Neuronal stem cell (in vitro differentiated cells): ENCODE results near the gene CIAO1.

Experiments used
- DNase-seq: peaks from one replicate; pipeline ENCODE4 v3.0.0-alpha.2; 2013; ENCODE audit warnings: low spot score
- H2AFZ ChIP-seq: one replicate; pipeline ENCODE4 v1.6.1; 2013; ENCODE audit warnings: mild to moderate bottlenecking, low read length, inconsistent platforms
- H2AK5ac ChIP-seq: 2 replicates; pipeline ENCODE4 v1.6.1; 2013; ENCODE audit warnings: low read depth, mild to moderate bottlenecking, inconsistent platforms, low read length, moderate library complexity, mixed read lengths
- H2BK120ac ChIP-seq: 2 replicates; pipeline ENCODE4 v1.6.1; 2013; ENCODE audit warnings: low read depth, mild to moderate bottlenecking, inconsistent platforms, low read length, moderate library complexity, mixed read lengths
- H2BK12ac ChIP-seq: one replicate; pipeline ENCODE4 v1.6.1; 2013; ENCODE audit warnings: low read length, inconsistent platforms
- H2BK15ac ChIP-seq: 2 replicates; pipeline ENCODE4 v1.6.1; 2013; ENCODE audit warnings: mild to moderate bottlenecking, low read length, inconsistent platforms, mixed read lengths
- H2BK5ac ChIP-seq: one replicate; pipeline ENCODE4 v1.6.1; 2013; ENCODE audit warnings: inconsistent platforms, mild to moderate bottlenecking, low read length, moderate library complexity
- H3K14ac ChIP-seq: one replicate; pipeline ENCODE4 v1.6.1; 2013; ENCODE audit warnings: low read length, inconsistent platforms
- H3K18ac ChIP-seq: 2 replicates; pipeline ENCODE4 v1.6.1; 2013; ENCODE audit warnings: low read length, inconsistent platforms
- H3K23ac ChIP-seq: 2 replicates; pipeline ENCODE4 v1.6.1; 2013; ENCODE audit warnings: low read depth, mild to moderate bottlenecking, mixed read lengths, low read length, inconsistent platforms; ENCODE audit not compliant: poor library complexity
- H3K27ac ChIP-seq: replicated peaks from 3 replicates; pipeline ENCODE4 v1.5.1; 2013; ENCODE audit warnings: low read length, inconsistent platforms
- H3K27me3 ChIP-seq, 3 experiments: 2 replicates each; pipeline ENCODE4 v1.6.1; 2013; ENCODE audit warnings: low read length in 3 of 3, mild to moderate bottlenecking in 2 of 3, inconsistent platforms in 1 of 3, low read depth in 1 of 3, mixed read lengths in 1 of 3, moderate library complexity in 1 of 3; ENCODE audit not compliant: control insufficient read depth in 3 of 3, insufficient read depth in 3 of 3
- H3K36me3 ChIP-seq, 2 donors: replicated peaks in 1 of 2; 2 replicates each; pipeline ENCODE4 v1.6.1; 2013; ENCODE audit warnings: low read length in 2 of 2; ENCODE audit not compliant: control insufficient read depth in 2 of 2, insufficient read depth in 2 of 2
- H3K4ac ChIP-seq: 2 replicates; pipeline ENCODE4 v1.6.1; 2013; ENCODE audit warnings: inconsistent platforms, mild to moderate bottlenecking, low read length, moderate library complexity
- H3K4me1 ChIP-seq, 2 donors: 1 replicate in 1 of 2; 2 replicates in 1 of 2; pipeline ENCODE4 v1.6.1; 2013; ENCODE audit warnings: low read length in 2 of 2, low read depth in 1 of 2; ENCODE audit not compliant: control insufficient read depth in 2 of 2, insufficient read depth in 1 of 2
- H3K4me2 ChIP-seq: one replicate; pipeline ENCODE4 v1.6.1; 2013; ENCODE audit warnings: mild to moderate bottlenecking, low read length, inconsistent platforms; ENCODE audit not compliant: insufficient read depth, poor library complexity, severe bottlenecking
- H3K4me3 ChIP-seq, 2 donors: 2 replicates each; pipeline ENCODE4 v1.5.1; 2013; ENCODE audit warnings: low read length in 2 of 2, mild to moderate bottlenecking in 2 of 2, inconsistent platforms in 1 of 2, moderate library complexity in 1 of 2
- H3K79me1 ChIP-seq: one replicate; pipeline ENCODE4 v1.6.1; 2013; ENCODE audit warnings: low read depth, mild to moderate bottlenecking, inconsistent platforms, low read length, moderate library complexity
- H3K9ac ChIP-seq: one replicate; pipeline ENCODE4 v1.6.1; 2013; ENCODE audit warnings: mild to moderate bottlenecking, low read depth, low read length, inconsistent platforms; ENCODE audit not compliant: poor library complexity
- H3K9me3 ChIP-seq, 2 donors: replicated peaks in 1 of 2; 2 replicates each; pipeline versions ENCODE3 to v1.6.1; 2013; ENCODE audit warnings: low read length in 2 of 2, mild to moderate bottlenecking in 2 of 2, inconsistent platforms in 1 of 2, low read depth in 1 of 2, mixed read lengths in 1 of 2, moderate library complexity in 1 of 2; ENCODE audit not compliant: control insufficient read depth in 2 of 2, insufficient read depth in 1 of 2
- H4K8ac ChIP-seq: one replicate; pipeline ENCODE4 v1.6.1; 2013; ENCODE audit warnings: low read depth, mild to moderate bottlenecking, inconsistent platforms, low read length, moderate library complexity
- H4K91ac ChIP-seq: one replicate; pipeline ENCODE4 v1.6.1; 2013; ENCODE audit warnings: low read length, low read depth, mild to moderate bottlenecking, inconsistent platforms; ENCODE audit not compliant: poor library complexity
- WGBS, 2 donors: extraction: QIAGEN DNeasy Blood & Tissue Kit; methylation state at CpG; one replicate each; pipeline ENCODE4 v1.1.7; 2013; ENCODE audit warnings: missing lambda C conversion rate in 2 of 2, mixed read lengths in 1 of 2; ENCODE audit not compliant: insufficient read length in 2 of 2, insufficient replicate concordance in 1 of 2; ENCODE audit errors: extremely low coverage in 2 of 2; 5-methylcytosine and 5-hydroxymethylcytosine counted together

The CIAO1 gene

DNA sequence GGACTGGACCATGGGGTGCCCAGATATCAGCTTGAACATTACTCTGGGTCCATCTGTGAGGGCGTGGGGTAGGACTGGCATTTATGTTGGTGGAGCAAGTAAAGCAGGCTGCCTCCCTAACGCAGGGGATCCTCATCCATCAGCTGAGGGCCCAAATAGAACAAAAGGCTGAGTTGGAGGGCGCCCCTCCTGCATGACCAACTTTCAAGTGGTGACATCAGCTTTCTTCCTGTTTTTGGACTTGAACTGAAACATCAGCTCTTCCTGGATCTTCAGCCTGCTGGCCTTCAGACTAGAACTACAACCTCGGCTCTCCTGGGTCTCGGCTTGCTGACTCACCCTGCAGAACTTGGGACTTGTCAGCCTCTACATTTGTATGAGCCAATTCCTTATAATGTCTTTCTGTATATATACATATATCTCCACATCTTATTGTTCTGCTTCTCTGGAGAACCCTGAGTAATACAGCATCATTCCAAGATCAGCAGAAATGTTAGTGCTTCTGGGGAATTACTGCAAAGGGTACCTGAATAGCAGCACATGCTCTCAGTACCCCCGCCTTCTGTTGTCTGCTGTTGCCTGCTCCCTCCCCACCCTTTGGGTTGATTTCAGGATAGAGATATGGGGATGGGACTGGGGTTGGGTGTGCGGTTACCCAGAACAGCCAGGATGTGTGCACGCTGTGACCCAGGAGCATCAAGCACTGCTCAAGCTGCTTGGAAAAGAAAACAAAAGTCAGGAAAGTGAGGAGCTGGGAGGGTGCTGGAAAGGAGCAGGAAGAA, 20.2 kb upstream of the CIAO1 start:
- no peak overlapping the region for H3K4ac ChIP-seq
- no peak overlapping the region for H3K18ac ChIP-seq
- no peak for DNase-seq
- no peak overlapping the region for H3K9ac ChIP-seq
- H3K4me2 ChIP-seq = no peak overlapping the region
- H3K36me3 ChIP-seq = peaks cover 5 to 9% of the 10 kb centered on the region in 2 donors
- no peak overlapping the region for H2AK5ac ChIP-seq
- WGBS, 2 donors = no CpG with 5 or more reads among the region's 8 CpGs
- H2BK120ac ChIP-seq = no peak overlapping the region
- no peak overlapping the region for H2BK12ac ChIP-seq
- H3K27ac ChIP-seq = no peak overlapping the region
- H3K4me1 ChIP-seq = peaks cover 0 to 3% of the 10 kb centered on the region in 2 donors
- H3K23ac ChIP-seq = no peak overlapping the region
- H3K27me3 ChIP-seq = no peaks in the 10 kb centered on the region
- H4K8ac ChIP-seq = no peak overlapping the region
- no peak overlapping the region for H2BK15ac ChIP-seq
- H2BK5ac ChIP-seq = no peak overlapping the region
- peaks cover 2 to 3% of the 10 kb centered on the region in 2 donors for H3K9me3 ChIP-seq
- H3K4me3 ChIP-seq = no peak overlapping the region
- no peak overlapping the region for H3K14ac ChIP-seq
- no peak overlapping the region for H4K91ac ChIP-seq
- no peaks in the 10 kb centered on the region for H3K79me1 ChIP-seq
- H2AFZ ChIP-seq = no peak overlapping the region

GRCh38 chr2:96247009-96247408, 19.0 kb upstream of the CIAO1 start:
- WGBS, 2 donors = no CpG with 5 or more reads among the region's 3 CpGs
- Histone ChIP-seq H3K9ac (no peak overlapping the region), H3K4me1 (peaks cover 5 to 7% of the 10 kb centered on the region in 2 donors), H3K14ac (no peak overlapping the region), H3K4ac (no peak overlapping the region), H2BK12ac (no peak overlapping the region), H3K9me3 (peaks cover 2 to 3% of the 10 kb centered on the region in 2 donors), H3K23ac (no peak overlapping the region), H2AK5ac (no peak overlapping the region), H3K79me1 (no peaks in the 10 kb centered on the region), H3K4me3 (no peak overlapping the region), H2BK15ac (no peak overlapping the region), H2BK5ac (no peak overlapping the region), H3K4me2 (no peak overlapping the region), H3K27ac (no peak overlapping the region), H3K27me3 (no peaks in the 10 kb centered on the region), H2AFZ (no peak overlapping the region), H3K18ac (no peak overlapping the region), H2BK120ac (no peak overlapping the region), H3K36me3 (peaks cover 5 to 12% of the 10 kb centered on the region in 2 donors), H4K8ac (no peak overlapping the region), H4K91ac (no peak overlapping the region)
- DNase-seq = no peak

DNA sequence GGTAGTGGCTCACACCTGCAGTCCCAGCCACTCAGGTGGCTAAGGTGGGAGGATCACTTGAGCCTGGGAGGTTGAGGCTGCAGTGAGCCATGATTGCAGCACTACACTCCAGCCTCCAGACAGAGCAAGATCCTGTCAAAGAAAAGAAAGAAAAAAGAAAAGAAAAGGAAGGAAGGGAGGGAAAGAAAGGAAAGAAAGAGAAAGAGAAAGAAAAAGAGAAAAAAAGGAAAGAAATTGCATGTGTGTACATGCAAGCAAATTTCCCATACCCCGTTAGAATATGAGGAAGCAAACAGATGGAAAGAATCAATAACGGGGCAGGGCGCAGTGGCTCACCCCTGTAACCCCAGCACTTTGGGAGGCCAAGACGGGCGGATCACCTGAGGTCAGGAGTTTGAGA, 18.1 kb upstream of the CIAO1 start:
- peaks cover 2 to 3% of the 10 kb centered on the region in 2 donors for H3K9me3 ChIP-seq
- H2BK15ac ChIP-seq = no peak overlapping the region
- H2BK12ac ChIP-seq = no peak overlapping the region
- no peak overlapping the region for H3K4ac ChIP-seq
- no peak overlapping the region for H3K27ac ChIP-seq
- no peak overlapping the region for H3K9ac ChIP-seq
- H2BK120ac ChIP-seq = no peak overlapping the region
- DNase-seq = no peak
- no peak overlapping the region for H3K4me2 ChIP-seq
- no peak overlapping the region for H4K91ac ChIP-seq
- H2BK5ac ChIP-seq = no peak overlapping the region
- H3K36me3 ChIP-seq = peaks cover 5 to 21% of the 10 kb centered on the region in 2 donors
- H2AK5ac ChIP-seq = no peak overlapping the region
- H3K4me3 ChIP-seq = no peak overlapping the region
- no peak overlapping the region for H3K23ac ChIP-seq
- H3K18ac ChIP-seq = no peak overlapping the region
- H3K14ac ChIP-seq = no peak overlapping the region
- no CpG with 5 or more reads among the region's 5 CpGs for WGBS, 2 donors
- H4K8ac ChIP-seq = no peak overlapping the region
- no peaks in the 10 kb centered on the region for H3K27me3 ChIP-seq
- H3K4me1 ChIP-seq = peaks cover 6 to 8% of the 10 kb centered on the region in 2 donors
- H2AFZ ChIP-seq = no peak overlapping the region
- H3K79me1 ChIP-seq = no peaks in the 10 kb centered on the region

- Histone ChIP-seq H3K27me3 (no peaks in the 10 kb centered on the region), H3K23ac (no peak overlapping the region), H2BK12ac (no peak overlapping the region), H3K36me3 (peaks cover 5 to 28% of the 10 kb centered on the region in 2 donors), H3K18ac (no peak overlapping the region), H3K4ac (no peak overlapping the region), H3K9ac (no peak overlapping the region), H2BK5ac (no peak overlapping the region), H3K4me3 (no peak overlapping the region), H4K8ac (no peak overlapping the region), H2BK120ac (no peak overlapping the region), H2AK5ac (no peak overlapping the region), H3K79me1 (no peaks in the 10 kb centered on the region), H4K91ac (no peak overlapping the region), H3K4me2 (no peak overlapping the region), H2BK15ac (no peak overlapping the region), H3K4me1 (peaks cover 6 to 8% of the 10 kb centered on the region in 2 donors), H3K14ac (no peak overlapping the region), H3K9me3 (peaks cover 2 to 3% of the 10 kb centered on the region in 2 donors), H2AFZ (no peak overlapping the region), H3K27ac (no peak overlapping the region)
- no CpG with 5 or more reads among the region's 4 CpGs for WGBS, 2 donors
- no peak for DNase-seq
Measured at GRCh38 chr2:96248624-96249023, 17.4 kb upstream of the CIAO1 start.
